Mesenchymal stem cell (in vitro differentiated cells and primary cell): ENCODE results near the gene SRRM2.

Experiments used
- DNase-seq: peaks from one replicate; pipeline ENCODE4 v3.0.0-alpha.2; 2013
- H2AFZ ChIP-seq: one replicate; pipeline ENCODE4 v1.6.1; 2013; ENCODE audit warnings: low read depth, mild to moderate bottlenecking, control low read depth, inconsistent platforms, low read length, moderate library complexity
- H2AK5ac ChIP-seq: 2 replicates; pipeline ENCODE4 v1.6.1; 2013; ENCODE audit warnings: low read length, moderate library complexity, mild to moderate bottlenecking, inconsistent platforms; ENCODE audit not compliant: severe bottlenecking
- H2BK120ac ChIP-seq: one replicate; pipeline ENCODE4 v1.6.1; 2013; ENCODE audit warnings: low read depth, mild to moderate bottlenecking, inconsistent platforms, low read length, moderate library complexity
- H2BK12ac ChIP-seq, 2 experiments: one replicate each; pipeline ENCODE4 v1.6.1; 2013; ENCODE audit warnings: inconsistent platforms in 2 of 2, low read length in 2 of 2, mild to moderate bottlenecking in 2 of 2, moderate library complexity in 2 of 2, control low read depth in 1 of 2
- H2BK15ac ChIP-seq: one replicate; pipeline ENCODE4 v1.6.1; 2013; ENCODE audit warnings: mild to moderate bottlenecking, low read depth, inconsistent platforms; ENCODE audit not compliant: poor library complexity, severe bottlenecking
- H2BK5ac ChIP-seq: 2 replicates; pipeline ENCODE4 v1.6.1; 2013; ENCODE audit warnings: low read depth, mild to moderate bottlenecking, low read length, control low read depth, inconsistent platforms; ENCODE audit not compliant: poor library complexity, severe bottlenecking
- H3K14ac ChIP-seq, 2 experiments: one replicate each; pipeline ENCODE4 v1.6.1; 2013; ENCODE audit warnings: inconsistent platforms in 2 of 2, low read length in 2 of 2, control low read depth in 1 of 2, mild to moderate bottlenecking in 1 of 2, moderate library complexity in 1 of 2
- H3K18ac ChIP-seq, 2 experiments: one replicate each; pipeline ENCODE4 v1.6.1; 2013; ENCODE audit warnings: inconsistent platforms in 2 of 2, low read length in 2 of 2, control low read depth in 1 of 2, low read depth in 1 of 2, mild to moderate bottlenecking in 1 of 2
- H3K23ac ChIP-seq, 2 experiments: one replicate each; pipeline ENCODE4 v1.6.1; 2013; ENCODE audit warnings: inconsistent platforms in 2 of 2, low read length in 2 of 2, mild to moderate bottlenecking in 2 of 2, moderate library complexity in 2 of 2, control low read depth in 1 of 2
- H3K27ac ChIP-seq: 2 replicates; pipeline ENCODE4 v1.5.1; 2013; ENCODE audit warnings: mild to moderate bottlenecking, moderate library complexity, low read length, control low read depth, inconsistent platforms; ENCODE audit not compliant: poor library complexity, severe bottlenecking
- H3K27me3 ChIP-seq, 2 experiments: 2 replicates each; pipeline versions ENCODE4 v1.6.1 to v1.7.0; 2013; ENCODE audit warnings: low read length in 2 of 2, mild to moderate bottlenecking in 2 of 2, moderate library complexity in 2 of 2, control low read depth in 1 of 2, inconsistent platforms in 1 of 2; ENCODE audit not compliant: control insufficient read depth in 1 of 2, insufficient read depth in 1 of 2
- H3K36me3 ChIP-seq, 2 experiments: 2 replicates each; pipeline versions ENCODE4 v1.6.1 to v1.7.0; 2013; ENCODE audit warnings: low read length in 2 of 2, control low read depth in 1 of 2, inconsistent platforms in 1 of 2, low read depth in 1 of 2, mild to moderate bottlenecking in 1 of 2; ENCODE audit not compliant: insufficient read depth in 2 of 2, control insufficient read depth in 1 of 2
- H3K4ac ChIP-seq, 2 experiments: one replicate each; pipeline ENCODE4 v1.6.1; 2013; ENCODE audit warnings: inconsistent platforms in 2 of 2, low read length in 2 of 2, mild to moderate bottlenecking in 2 of 2, moderate library complexity in 2 of 2, control low read depth in 1 of 2, low read depth in 1 of 2
- H3K4me1 ChIP-seq: 2 replicates; pipeline ENCODE4 v1.6.1; 2013; ENCODE audit warnings: low read depth, low read length, control low read depth; ENCODE audit not compliant: control insufficient read depth, insufficient read depth
- H3K4me2 ChIP-seq: 2 replicates; pipeline ENCODE4 v1.6.1; 2013; ENCODE audit warnings: low read length, mild to moderate bottlenecking, inconsistent platforms; ENCODE audit not compliant: poor library complexity, severe bottlenecking
- H3K4me3 ChIP-seq, 2 experiments: 2 replicates each; pipeline versions ENCODE4 v1.5.1 to v1.7.0; 2013; ENCODE audit warnings: low read length in 2 of 2, mild to moderate bottlenecking in 2 of 2, control low read depth in 1 of 2, low read depth in 1 of 2; ENCODE audit not compliant: insufficient read depth in 1 of 2
- H3K79me1 ChIP-seq: replicated peaks from 2 replicates; pipeline ENCODE4 v1.6.1; 2013; ENCODE audit warnings: mild to moderate bottlenecking, control low read depth, low read length, inconsistent platforms; ENCODE audit not compliant: poor library complexity, severe bottlenecking
- H3K9ac ChIP-seq: 2 replicates; pipeline ENCODE4 v1.7.0; 2013; ENCODE audit warnings: mild to moderate bottlenecking, low read length, moderate library complexity
- H3K9me3 ChIP-seq: 2 replicates; pipeline ENCODE4 v1.7.0; 2013; ENCODE audit warnings: mild to moderate bottlenecking, low read length; ENCODE audit not compliant: control insufficient read depth
- H4K8ac ChIP-seq: one replicate; pipeline ENCODE4 v1.6.1; 2013; ENCODE audit warnings: inconsistent platforms, mild to moderate bottlenecking, low read length, moderate library complexity
- H4K91ac ChIP-seq: one replicate; pipeline ENCODE4 v1.6.1; 2013; ENCODE audit warnings: mild to moderate bottlenecking, low read length, inconsistent platforms
- WGBS: methylation state at CpG from one replicate; pipeline ENCODE4 v1.1.7; 2013; ENCODE audit warnings: mixed read lengths; 5-methylcytosine and 5-hydroxymethylcytosine counted together

SRRM2 gene

GRCh38 chr16:2719328-2720063, 32.9 kb upstream of the SRRM2 start:
- H3K14ac ChIP-seq = no peak overlapping the region
- H3K79me1 ChIP-seq = no peaks in the 10 kb centered on the region
- H3K9ac ChIP-seq = no peak overlapping the region
- H3K18ac ChIP-seq = no peak overlapping the region
- H2AFZ ChIP-seq = no peak overlapping the region
- no peak overlapping the region for H3K4me2 ChIP-seq
- H2BK120ac ChIP-seq = no peak overlapping the region
- H4K91ac ChIP-seq = peak overlapping the region; percentile 18
- no peak overlapping the region for H2BK15ac ChIP-seq
- WGBS = 84% methylated on average over 13 of the region's 16 CpGs
- H4K8ac ChIP-seq = peak overlapping the region; percentile 48
- H3K27me3 ChIP-seq = peaks cover 3% of the 10 kb centered on the region in 2 experiments
- no peak for DNase-seq
- no peak overlapping the region for H2AK5ac ChIP-seq
- H3K4ac ChIP-seq = peak overlapping the region in 1 of 2 experiments; percentile 24
- no peaks in the 10 kb centered on the region for H3K9me3 ChIP-seq
- no peaks in the 10 kb centered on the region for H3K36me3 ChIP-seq
- H2BK12ac ChIP-seq = no peak overlapping the region
- H2BK5ac ChIP-seq = no peak overlapping the region
- H3K4me3 ChIP-seq = peak overlapping the region in 1 of 2 experiments; percentile 71
- no peak overlapping the region for H3K27ac ChIP-seq
- H3K23ac ChIP-seq = no peak overlapping the region
- H3K4me1 ChIP-seq = peaks cover 20% of the 10 kb centered on the region

DNA sequence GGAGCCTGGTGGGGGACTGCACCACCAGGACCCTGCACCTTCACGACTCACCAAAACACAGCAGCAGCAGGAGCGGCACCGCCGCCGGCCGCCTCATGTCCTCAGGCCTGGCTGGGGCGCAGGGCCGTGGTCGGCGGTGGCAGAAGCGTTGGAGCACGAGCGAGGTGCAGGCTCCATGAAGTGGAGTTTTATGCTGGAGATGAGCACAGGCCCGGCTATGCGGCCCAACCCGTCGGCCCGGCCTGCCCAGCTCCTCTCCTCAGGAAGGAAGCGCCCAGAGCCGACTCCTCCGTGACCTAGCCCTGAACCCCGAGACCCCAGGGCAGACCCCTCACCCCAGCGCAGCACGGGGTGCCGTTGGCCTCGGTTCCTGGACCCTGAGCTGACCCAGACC, 32.4 kb upstream of the SRRM2 start, which contains the start of gene PRSS27:
Gene PRSS27, minus strand, starts transcription at position 161 of the 394 bp plus-strand sequence. Its CDS starts 64 bp downstream, at position 97.
- Histone ChIP-seq H3K36me3 (no peaks in the 10 kb centered on the region), H4K91ac (peak within 1 kb of the TSS; percentile 71)
- WGBS = 92% methylated on average over 22 of the region's 26 CpGs

GRCh38 chr16:2720719-2721633, 31.5 kb upstream of the SRRM2 start:
- WGBS = 5% methylated on average over 42 of the region's 99 CpGs
- Histone ChIP-seq H3K36me3 (no peaks in the 10 kb centered on the region), H2BK5ac (no peak overlapping the region), H2BK120ac (no peak overlapping the region), H3K23ac (no peak overlapping the region), H3K4me1 (peaks cover 14% of the 10 kb centered on the region), H3K14ac (no peak overlapping the region), H3K9ac (peak overlapping the region; percentile 77), H2AK5ac (no peak overlapping the region), H3K27ac (no peak overlapping the region), H3K18ac (peak overlapping the region; percentile 70 to 86), H3K4me3 (peak overlapping the region; percentile 71 to 74), H4K8ac (peak overlapping the region; percentile 97), H4K91ac (peak overlapping the region; percentile 71), H2AFZ (peak overlapping the region; percentile 88), H3K9me3 (no peaks in the 10 kb centered on the region), H2BK15ac (peak overlapping the region; percentile 91), H3K79me1 (no peaks in the 10 kb centered on the region), H2BK12ac (peak overlapping the region in 1 of 2 experiments; percentile 42), H3K4me2 (peak overlapping the region; percentile 72), H3K27me3 (peaks cover 8 to 11% of the 10 kb centered on the region in 2 experiments), H3K4ac (peak overlapping the region; percentile 72 to 76)
- peak; percentile 85 for DNase-seq

More for the DNA sequence above, 32.4 kb upstream of the SRRM2 start, which contains the start of gene PRSS27:
- Histone ChIP-seq H4K8ac (peak within 1 kb of the TSS; percentile 97), H3K4me3 (peak within 1 kb of the TSS; percentile 71 to 74), H2BK5ac (no peak within 1 kb of the TSS), H3K4me2 (peak within 1 kb of the TSS; percentile 72), H3K18ac (peak within 1 kb of the TSS; percentile 70 to 86), H3K79me1 (no peaks in the 10 kb centered on the region), H3K23ac (no peak within 1 kb of the TSS), H2BK15ac (peak within 1 kb of the TSS; percentile 91), H3K9me3 (no peaks in the 10 kb centered on the region), H3K4me1 (peaks cover 20% of the 10 kb centered on the region), H2AK5ac (no peak within 1 kb of the TSS), H3K14ac (no peak within 1 kb of the TSS), H2BK12ac (peak within 1 kb of the TSS in 1 of 2 experiments; percentile 64), H3K9ac (peak within 1 kb of the TSS; percentile 77), H2AFZ (peak within 1 kb of the TSS; percentile 88), H3K27me3 (peaks cover 4 to 7% of the 10 kb centered on the region in 2 experiments), H3K27ac (no peak within 1 kb of the TSS), H2BK120ac (no peak within 1 kb of the TSS), H3K4ac (peak within 1 kb of the TSS; percentile 72 to 76)
- DNase-seq = no peak
